Stomach (tissue), 9 donors: Measurements from ENCODE around the gene GPRC5B. TPM values are rescaled to one million over a fixed set of nuclear protein-coding genes. Genes with fewer than 3 reads are reported as not detected.

Source experiments
- DNase-seq, 2 donors: peaks; one replicate each; pipeline versions ENCODE4 v3.0.0 to v3.0.0-alpha.2; 2013 to 2019
- H3K27ac ChIP-seq, 5 donors: fragments of 200-600 bp in 4 of 5; sonication (generic) in 4 of 5; one replicate each; pipeline ENCODE4 v1.5.1; 2013 to 2019; ENCODE audit warnings: mild to moderate bottlenecking in 1 of 5, moderate library complexity in 1 of 5
- H3K27me3 ChIP-seq, 3 donors: fragments of 200-600 bp; sonication (generic); one replicate each; pipeline ENCODE4 v1.5.1; 2017 to 2019; ENCODE audit warnings: mixed run types in 1 of 3
- H3K36me3 ChIP-seq, 4 donors: fragments of 200-600 bp; sonication (generic); 1 replicate in 3 of 4; 2 replicates in 1 of 4; pipeline ENCODE4 v1.5.1; 2016 to 2019
- H3K4me1 ChIP-seq, 4 donors: fragments of 200-600 bp; sonication (generic); one replicate each; pipeline ENCODE4 v1.5.1; 2016 to 2019
- H3K4me3 ChIP-seq, 4 donors: fragments of 200-600 bp; sonication (generic) in 3 of 4; one replicate each; pipeline ENCODE4 v1.5.1; 2016 to 2019; ENCODE audit warnings: mild to moderate bottlenecking in 1 of 4
- H3K9me3 ChIP-seq, 4 donors: fragments of 200-600 bp; sonication (generic); one replicate each; pipeline ENCODE4 v1.5.1; 2016 to 2019
- EP300 ChIP-seq: sonication (generic); formaldehyde crosslinking; IDR thresholded peaks from one replicate; pipeline ENCODE4 v1.6.1; 2017; ENCODE audit warnings: antibody characterized with exemption
- POLR2A ChIP-seq, 4 donors: fragments of 450-650 bp; IDR thresholded peaks; one replicate each; pipeline ENCODE4 v1.6.1; 2016; ENCODE audit warnings: antibody characterized with exemption in 4 of 4, control low read depth in 2 of 4, mild to moderate bottlenecking in 1 of 4, moderate library complexity in 1 of 4
- POLR2AphosphoS5 ChIP-seq, 3 donors: sonication (generic); formaldehyde crosslinking; IDR thresholded peaks; one replicate each; pipeline ENCODE4 v1.6.1; 2016; ENCODE audit warnings: antibody characterized with exemption in 3 of 3
- WGBS, 5 donors: extraction: QIAGEN DNeasy Blood & Tissue Kit in 3 of 5; methylation state at CpG; one replicate each; pipeline versions ENCODE4 v1.1.5 to v1.1.7; 2013 to 2018; 5-methylcytosine and 5-hydroxymethylcytosine counted together
- intact Hi-C: fragments of 100-400 bp; cut with DNase I; formaldehyde crosslinking; loops from one replicate; pipeline ENCODE4 v1.15.1; 2023; ENCODE audit warnings: low total_unique reads
- polyA plus RNA-seq, 3 donors: library from polyadenylated mRNA; stranded (reverse); fragments of 200-250 nt; gene quantifications; one replicate each; pipeline ENCODE4 v1.2.3, GENCODE V29; 2013
- total RNA-seq, 5 donors: library from RNA; depleted of rRNA; stranded (reverse); fragments of >200 nt; gene quantifications; one replicate each; pipeline versions ENCODE4 v1.1.0 to v1.2.3, GENCODE V29; 2014 to 2016
- TF ChIP-seq, protein P1 (sequence below), 7 experiments: fragments of 450-650 bp in 4 of 7; fragments of 200-600 bp in 3 of 7; sonication (generic) in 3 of 7; IDR thresholded peaks; one replicate each; pipeline ENCODE4 v1.5.1; 2016 to 2019; ENCODE audit warnings: antibody characterized with exemption in 7 of 7, control low read depth in 2 of 7, mild to moderate bottlenecking in 1 of 7
- donor health status: healthy with polysubstance abuse.
- donor health status: Bipolar disorder and iron deficiency.
- donor health status: healthy.

Gene GPRC5B
- total and polyA plus RNA-seq, 8 donors: 6.1 to 77.2 (median 24.6) TPM

DNA sequence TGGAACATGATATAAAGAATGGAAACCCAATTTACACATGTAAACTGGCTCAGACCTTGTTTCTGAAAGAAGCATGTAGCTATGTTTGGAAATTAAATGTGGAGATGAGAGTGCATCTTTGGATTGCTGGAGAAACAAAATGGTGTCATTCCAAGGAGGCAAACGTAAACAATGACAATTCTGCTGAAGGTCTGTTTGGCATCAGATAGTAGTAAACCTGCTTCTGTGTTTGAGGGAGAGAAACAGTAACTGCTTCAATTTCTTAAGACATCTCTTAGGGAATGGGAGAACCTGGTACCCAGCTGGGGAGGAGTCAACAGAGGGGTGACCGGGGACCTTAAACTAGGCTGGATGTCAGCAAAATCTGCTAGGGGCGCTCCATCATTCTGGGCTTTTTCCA is 23.5 kb downstream of the GPRC5B start:
- H3K27me3 ChIP-seq: no peaks in the 10 kb centered on the region
- peaks cover 21 to 70% (median 55%) of the 10 kb centered on the region in 4 donors for H3K36me3 ChIP-seq
- H3K4me1 ChIP-seq: peaks cover 0 to 7% (median 0%) of the 10 kb centered on the region in 4 donors
- TF ChIP-seq, protein P1, sequence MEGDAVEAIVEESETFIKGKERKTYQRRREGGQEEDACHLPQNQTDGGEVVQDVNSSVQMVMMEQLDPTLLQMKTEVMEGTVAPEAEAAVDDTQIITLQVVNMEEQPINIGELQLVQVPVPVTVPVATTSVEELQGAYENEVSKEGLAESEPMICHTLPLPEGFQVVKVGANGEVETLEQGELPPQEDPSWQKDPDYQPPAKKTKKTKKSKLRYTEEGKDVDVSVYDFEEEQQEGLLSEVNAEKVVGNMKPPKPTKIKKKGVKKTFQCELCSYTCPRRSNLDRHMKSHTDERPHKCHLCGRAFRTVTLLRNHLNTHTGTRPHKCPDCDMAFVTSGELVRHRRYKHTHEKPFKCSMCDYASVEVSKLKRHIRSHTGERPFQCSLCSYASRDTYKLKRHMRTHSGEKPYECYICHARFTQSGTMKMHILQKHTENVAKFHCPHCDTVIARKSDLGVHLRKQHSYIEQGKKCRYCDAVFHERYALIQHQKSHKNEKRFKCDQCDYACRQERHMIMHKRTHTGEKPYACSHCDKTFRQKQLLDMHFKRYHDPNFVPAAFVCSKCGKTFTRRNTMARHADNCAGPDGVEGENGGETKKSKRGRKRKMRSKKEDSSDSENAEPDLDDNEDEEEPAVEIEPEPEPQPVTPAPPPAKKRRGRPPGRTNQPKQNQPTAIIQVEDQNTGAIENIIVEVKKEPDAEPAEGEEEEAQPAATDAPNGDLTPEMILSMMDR (IDR thresholded peaks at IDR 0.05): no peak
- no peak for TF ChIP-seq POLR2AphosphoS5 (IDR thresholded peaks at IDR 0.05)
- TF ChIP-seq POLR2A (IDR thresholded peaks at IDR 0.05): no peak
- no peak for TF ChIP-seq EP300
- 80 to 90% (median 89%) methylated on average over 3 of the region's 3 CpGs for WGBS, 5 donors
- H3K27ac ChIP-seq: no peak overlapping the region
- intact Hi-C loops: no loop called here
- no peak for DNase-seq
- no peaks in the 10 kb centered on the region for H3K9me3 ChIP-seq
- no peak overlapping the region for H3K4me3 ChIP-seq

DNA sequence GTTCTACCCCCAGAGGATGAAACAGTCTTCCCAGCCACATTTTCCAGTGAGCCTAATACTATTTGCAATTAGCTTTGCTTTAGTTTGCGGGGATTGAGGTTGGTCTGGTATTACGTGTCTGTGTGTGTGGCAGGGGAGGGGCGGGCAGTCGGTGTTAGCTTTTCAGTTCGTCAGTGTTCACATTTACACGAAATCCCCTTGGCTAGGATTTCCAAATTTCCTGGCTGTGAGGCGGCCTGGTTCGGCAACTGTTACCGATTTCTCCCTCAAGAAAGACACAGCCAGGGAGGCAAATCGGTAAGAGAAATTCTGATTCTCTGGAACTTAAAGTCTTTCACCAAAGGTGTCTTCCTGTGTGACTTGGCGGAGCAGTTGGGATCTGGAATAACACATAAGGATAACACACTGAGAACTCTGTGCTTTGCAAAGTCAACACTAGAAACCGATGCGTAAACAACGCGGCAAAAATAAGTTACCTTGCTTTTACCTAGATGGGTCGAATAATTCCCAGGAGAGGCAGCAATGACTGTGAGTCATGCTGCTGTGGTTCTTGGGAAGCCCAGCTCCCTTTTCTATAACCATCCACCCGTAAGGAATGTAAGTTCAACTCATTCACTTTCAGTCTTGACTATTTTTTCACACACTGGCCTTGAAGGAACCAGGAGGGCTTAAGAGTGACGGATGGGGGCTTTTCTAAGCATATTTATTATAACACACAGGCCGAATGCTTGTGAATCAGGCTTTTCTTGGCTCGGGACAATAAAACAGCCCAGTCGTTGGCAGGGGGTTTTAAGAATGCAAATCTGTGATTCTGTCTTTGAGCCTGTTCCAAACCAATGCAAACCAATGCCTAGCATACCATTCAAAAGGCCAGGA is 24.2 kb downstream of the GPRC5B start:
- DNase-seq: no peak
- intact Hi-C loops: no loop called here
- WGBS, 5 donors: 65 to 83% (median 77%) methylated on average over 21 of the region's 21 CpGs
- Histone ChIP-seq H3K4me3 (no peak overlapping the region), H3K27ac (no peak overlapping the region), H3K4me1 (peaks cover 0 to 7% (median 0%) of the 10 kb centered on the region in 4 donors), H3K36me3 (peaks cover 21 to 68% (median 50%) of the 10 kb centered on the region in 4 donors), H3K27me3 (no peaks in the 10 kb centered on the region), H3K9me3 (no peaks in the 10 kb centered on the region)
- no peak for TF ChIP-seq POLR2AphosphoS5 (IDR thresholded peaks at IDR 0.05)
- TF ChIP-seq EP300: no peak
- TF ChIP-seq POLR2A (IDR thresholded peaks at IDR 0.05): no peak
- TF ChIP-seq, protein P1 (IDR thresholded peaks at IDR 0.05): no peak

DNA sequence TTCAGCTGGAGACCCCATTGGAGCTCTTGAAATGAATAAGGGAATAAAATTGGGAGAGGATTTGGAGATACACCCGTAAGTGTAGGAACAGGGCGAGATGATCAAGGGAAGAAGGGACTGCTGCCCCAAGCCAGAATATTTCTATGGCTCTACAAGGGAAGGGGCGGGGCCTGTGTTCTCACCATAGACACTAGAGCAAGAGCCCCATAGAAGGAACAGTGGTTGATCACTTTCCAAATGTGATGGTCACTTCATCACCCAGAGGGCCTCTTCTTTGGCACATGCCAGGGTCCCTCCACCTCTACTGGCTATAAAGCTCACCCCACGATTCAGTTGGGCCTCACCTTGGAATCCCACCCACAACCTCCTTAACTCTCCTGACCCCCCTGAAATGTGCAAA is 25.0 kb downstream of the GPRC5B start:
- H3K27me3 ChIP-seq: no peaks in the 10 kb centered on the region
- no peak overlapping the region for H3K27ac ChIP-seq
- peaks cover 0 to 7% (median 0%) of the 10 kb centered on the region in 4 donors for H3K4me1 ChIP-seq
- no peaks in the 10 kb centered on the region for H3K9me3 ChIP-seq
- intact Hi-C loops: no loop called here
- TF ChIP-seq, protein P1 (IDR thresholded peaks at IDR 0.05): no peak
- TF ChIP-seq EP300 (no peak), POLR2AphosphoS5 (IDR thresholded peaks at IDR 0.05) (no peak), POLR2A (IDR thresholded peaks at IDR 0.05) (no peak)
- H3K36me3 ChIP-seq: peaks cover 21 to 63% (median 48%) of the 10 kb centered on the region in 4 donors
- WGBS, 5 donors: 85 to 97% (median 91%) methylated on average over 4 of the region's 4 CpGs
- no peak for DNase-seq
- H3K4me3 ChIP-seq: no peak overlapping the region

DNA sequence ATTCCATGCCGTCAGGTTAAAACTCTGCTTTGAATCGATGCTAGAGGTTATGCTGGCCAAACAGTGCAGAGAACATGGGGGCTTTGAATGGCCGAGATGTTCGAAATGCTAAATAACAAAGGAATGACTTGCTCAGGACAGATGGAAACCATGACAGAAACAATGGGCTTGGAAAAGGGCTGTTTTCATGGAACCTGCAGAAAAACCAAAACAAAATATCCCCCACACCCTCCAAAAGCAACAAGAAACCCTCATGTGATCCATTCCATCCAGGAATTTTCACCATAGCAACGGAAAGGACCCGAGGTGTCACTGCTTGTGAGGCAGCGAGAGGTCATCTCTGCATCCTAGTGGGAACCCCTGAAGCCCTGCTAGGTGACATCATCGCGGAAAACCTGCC is 25.5 kb downstream of the GPRC5B start:
- Histone ChIP-seq H3K4me3 (no peak overlapping the region), H3K27ac (no peak overlapping the region), H3K9me3 (no peaks in the 10 kb centered on the region), H3K27me3 (no peaks in the 10 kb centered on the region), H3K36me3 (peaks cover 21 to 60% (median 47%) of the 10 kb centered on the region in 4 donors), H3K4me1 (peaks cover 0 to 7% (median 0%) of the 10 kb centered on the region in 4 donors)
- intact Hi-C loops: no loop called here
- DNase-seq: no peak
- 89 to 92% (median 91%) methylated on average over 9 of the region's 9 CpGs for WGBS, 5 donors
- TF ChIP-seq EP300: no peak
